ENCODE results near the gene THSD4.

THSD4 gene

GRCh38 chr15:71678605-71679004 is 563.3 kb downstream of the THSD4 start:
- DNase-seq, result no peak

DNA sequence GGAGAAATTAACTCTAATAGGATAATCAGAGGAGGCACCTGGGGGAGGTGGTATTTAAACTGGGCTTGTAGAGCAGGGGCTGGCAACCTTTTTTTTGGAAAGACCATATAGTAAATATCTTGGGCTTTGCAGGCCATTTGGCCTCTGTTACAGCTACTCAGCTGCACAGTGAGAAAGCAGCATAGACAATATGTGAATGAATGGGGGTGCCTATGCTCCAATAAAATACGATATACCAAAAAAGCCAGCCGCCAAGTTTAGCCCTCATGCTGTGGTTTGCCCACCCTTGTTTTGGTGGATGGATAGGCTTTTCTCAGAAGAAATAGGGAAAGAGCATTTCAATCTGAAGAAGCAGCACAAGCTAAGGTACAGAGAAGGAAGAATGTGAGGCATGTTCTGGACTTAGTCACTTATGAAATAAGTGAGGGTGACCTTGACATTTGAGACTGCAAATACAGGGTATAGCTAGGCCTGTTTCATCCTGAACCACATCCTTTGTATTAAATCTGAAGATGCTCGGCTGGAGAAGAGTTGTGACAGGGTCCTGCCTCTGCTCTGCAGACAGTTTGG is 564.0 kb downstream of the THSD4 start:
- DNase-seq, result no peak

DNA sequence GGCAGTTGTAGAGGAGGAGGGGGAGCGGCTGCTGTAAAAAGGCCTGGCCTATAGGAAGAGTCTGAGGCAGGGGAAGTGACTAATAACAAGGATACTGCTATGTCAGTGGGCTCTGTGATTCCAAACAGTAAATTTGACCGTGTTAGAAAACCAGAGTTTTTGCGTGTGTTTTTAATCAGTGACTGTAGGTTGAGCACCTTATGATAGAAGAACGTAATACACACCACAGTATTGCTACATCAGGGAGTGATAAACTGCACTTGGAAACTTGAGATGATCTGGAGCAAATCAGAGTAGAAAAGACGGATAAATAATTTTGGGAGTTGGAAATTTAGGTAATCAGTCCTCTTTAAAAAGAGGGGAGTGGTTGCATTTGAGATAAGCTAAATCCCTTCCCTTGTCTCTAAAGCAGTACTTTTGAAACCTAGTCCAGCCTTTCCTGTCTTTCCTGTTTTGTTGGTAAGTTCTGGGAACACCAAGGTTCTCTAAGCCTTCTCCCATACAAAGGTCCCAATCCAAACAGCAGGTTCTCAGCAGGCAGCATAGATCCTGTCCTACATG is 564.6 kb downstream of the THSD4 start:
- no peak for DNase-seq

- no peak for DNase-seq
Observed at GRCh38 chr15:71682001-71682400, 566.7 kb downstream of the THSD4 start.

GRCh38 chr15:71683411-71684274 is 568.4 kb downstream of the THSD4 start:
- DNase-seq, result no peak

DNA sequence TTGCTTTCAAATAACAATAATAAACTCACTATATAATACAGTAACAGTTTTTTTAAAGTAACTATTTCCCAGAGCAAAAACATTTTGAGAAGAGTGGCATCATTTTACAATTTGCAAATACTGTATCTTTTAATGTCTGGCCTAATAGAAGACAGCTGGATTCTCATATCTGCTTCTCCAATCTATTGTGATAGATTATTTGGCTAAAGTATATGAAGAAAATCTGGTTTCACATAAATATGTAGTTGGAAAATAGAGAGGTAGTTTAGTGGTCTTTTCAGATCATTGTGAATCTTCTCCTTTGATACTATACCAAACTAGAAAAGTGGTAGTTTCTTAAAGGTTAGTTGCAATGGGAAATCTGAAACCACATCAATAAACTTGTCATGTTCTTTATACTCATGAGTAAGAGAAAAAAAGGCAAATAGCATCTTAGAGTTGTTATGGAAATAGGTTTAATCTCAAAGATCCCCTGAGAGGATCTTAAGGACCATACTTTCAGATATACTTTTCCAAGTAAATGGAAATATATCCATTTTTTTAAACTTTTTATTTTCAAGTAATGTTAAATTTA is 570.2 kb downstream of the THSD4 start:
- no peak for DNase-seq

GRCh38 chr15:71686221-71687050 is 571.2 kb downstream of the THSD4 start:
- no peak for DNase-seq

DNA sequence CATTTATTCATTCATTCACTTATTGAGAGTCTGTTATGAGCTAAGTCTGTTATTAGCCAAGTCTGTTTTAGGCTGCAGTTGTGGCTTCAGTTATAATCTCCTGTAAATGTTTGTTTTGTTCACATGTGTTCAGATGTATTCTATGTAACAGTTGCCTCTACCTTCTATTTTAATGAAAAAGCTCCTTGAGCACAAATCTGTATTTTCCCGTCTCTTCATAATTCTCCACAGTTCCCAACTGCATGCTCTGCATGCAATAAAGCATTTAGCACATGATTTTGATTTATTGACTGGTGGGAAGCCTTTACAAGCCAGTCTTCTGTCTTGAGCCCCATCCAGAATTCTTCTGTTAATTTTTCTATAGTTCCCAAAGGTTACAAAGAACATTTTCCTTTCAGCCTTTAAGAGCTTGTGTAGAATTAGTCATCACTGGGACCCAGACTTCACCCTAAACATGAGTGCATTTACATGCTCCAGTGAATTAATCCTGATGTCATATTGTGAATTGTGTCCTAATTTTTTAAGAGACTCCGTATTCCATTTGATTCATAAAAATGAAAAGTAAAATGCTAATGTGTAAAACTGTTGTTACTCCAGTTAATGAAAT is 572.7 kb downstream of the THSD4 start:
- DNase-seq, result no peak

DNA sequence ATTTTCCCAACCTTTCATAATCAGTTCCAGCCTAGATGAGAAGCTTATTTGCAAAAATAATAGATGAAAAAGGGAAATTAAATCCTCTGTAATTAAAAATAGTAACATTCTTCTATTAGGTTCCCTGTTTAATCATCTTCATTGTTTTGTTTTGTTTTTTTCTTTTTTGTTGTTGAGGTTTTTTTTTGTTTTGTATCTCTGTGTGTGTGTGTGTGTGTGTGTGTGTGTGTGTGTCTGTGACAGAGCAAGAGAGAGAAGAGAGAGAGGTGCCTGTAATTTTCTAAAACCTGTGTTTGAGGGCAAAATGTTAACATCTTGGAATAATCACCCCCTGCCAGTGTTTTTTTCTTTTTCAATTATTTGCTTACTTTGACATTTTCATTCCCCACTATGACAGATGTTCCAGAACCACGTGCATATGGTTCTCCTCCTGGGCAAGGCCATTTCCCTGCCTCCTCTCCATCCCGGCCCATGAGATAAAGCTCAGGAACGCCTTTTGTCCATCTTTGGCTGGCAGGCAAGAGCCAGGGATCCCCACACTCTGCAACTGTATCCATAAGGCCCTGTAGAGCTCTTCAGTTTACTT is 573.3 kb downstream of the THSD4 start:
- DNase-seq, result no peak

- no peak for DNase-seq
Observed at GRCh38 chr15:71691081-71691457, 575.8 kb downstream of the THSD4 start.

DNA sequence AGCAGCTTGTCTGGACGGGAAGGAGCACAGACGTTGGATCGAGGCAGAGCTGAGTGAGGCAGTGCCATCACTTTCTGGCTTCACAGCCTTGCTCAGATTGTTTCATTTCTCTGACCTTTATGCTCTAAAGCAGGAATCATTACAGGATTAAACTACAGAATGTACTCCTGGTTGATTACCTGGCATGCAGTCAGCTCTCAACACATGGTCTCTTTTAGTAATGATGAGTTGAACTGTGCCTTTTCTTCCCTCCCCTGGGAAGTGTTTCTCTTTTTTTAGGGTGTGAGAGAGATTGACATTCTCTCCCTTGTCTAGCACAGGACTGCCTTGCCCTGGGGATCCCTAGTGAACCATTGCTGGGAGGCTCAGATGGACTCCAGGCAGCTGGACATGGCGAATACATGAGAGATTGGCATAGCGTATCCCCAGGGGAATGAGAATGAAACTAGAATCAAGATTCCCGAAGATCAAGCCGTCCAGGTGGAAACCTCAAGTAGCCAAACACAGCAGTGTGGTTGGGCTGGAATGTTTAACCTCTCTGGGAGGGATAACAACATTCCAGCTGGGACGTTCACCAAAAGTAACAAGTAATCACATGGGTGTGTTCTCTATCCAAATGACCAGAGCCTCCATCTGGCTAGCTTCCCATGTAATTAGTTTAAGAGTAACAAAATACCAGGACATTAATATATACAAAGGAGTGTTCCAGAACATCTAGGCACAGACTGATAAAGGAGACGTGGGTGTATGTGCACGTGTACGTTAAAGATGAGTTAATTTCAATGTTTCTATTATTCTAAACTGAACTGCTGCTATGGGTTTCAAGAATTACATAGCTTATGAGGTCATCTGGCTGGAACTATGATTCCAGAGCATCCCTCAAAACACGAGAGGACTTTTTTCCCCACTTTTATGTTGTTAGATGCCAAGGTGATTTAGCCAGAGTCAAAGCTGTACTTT is 576.5 kb downstream of the THSD4 start:
- DNase-seq, result no peak

DNA sequence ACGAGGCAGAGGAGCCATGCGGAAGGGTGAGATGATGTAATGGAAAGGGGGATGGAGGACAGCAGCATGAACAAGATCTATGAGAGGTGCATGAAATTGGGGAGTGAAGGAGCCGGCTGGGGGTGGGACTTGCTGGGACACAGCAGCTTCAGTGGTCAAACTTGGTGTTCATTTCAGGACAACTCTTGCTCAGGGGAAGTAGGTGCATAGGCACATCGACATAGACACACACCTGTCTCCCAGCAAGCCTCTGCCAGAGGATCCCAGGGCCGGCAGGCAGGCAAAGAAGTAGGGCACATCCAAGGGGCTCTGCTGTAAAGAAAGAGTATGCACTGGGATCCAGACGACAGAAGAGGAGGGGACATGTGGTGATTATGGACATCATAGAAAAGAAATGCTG is 582.0 kb downstream of the THSD4 start:
- DNase-seq, result no peak

- DNase-seq, result no peak
Observed at GRCh38 chr15:71698030-71698429, 582.8 kb downstream of the THSD4 start.

GRCh38 chr15:71698742-71699141 is 583.5 kb downstream of the THSD4 start:
- no peak for DNase-seq

DNA sequence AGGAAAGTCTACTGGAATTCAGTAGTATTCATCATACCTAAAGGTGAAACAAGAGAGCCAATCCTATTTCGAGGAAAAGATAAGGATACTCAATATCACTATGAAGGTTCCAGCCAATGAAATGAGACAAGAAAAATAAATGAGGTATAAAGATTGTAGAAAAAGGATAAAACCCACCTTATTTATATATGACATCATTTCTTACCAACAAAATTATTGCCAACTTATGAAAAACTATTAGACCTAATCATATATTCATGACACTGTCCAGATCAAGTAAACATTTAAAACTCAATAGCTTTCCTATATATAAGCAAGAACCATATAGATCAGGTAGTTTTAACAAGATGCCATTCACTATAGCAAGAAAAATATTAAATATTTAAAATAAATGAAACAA is 584.7 kb downstream of the THSD4 start:
- DNase-seq, result no peak

DNA sequence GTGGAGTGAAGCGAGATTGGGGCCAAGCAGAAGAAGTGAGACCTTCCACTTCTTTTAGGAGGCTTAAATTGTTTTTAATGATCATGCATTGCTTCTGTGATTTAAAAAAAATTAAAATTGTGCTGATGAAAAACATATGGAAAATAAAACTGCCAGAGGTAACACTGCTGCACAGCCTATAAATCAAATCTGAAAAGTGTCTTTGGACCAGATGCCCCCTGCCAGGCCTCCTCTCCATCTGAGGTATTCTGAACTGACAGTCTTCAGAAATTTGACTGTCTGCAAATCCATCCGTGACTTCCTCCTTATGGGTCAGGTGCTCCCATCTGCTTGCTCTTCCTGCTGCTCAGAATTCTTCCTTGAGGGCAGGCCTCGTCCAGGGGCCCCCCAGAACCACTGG is 586.5 kb downstream of the THSD4 start:
- DNase-seq, result no peak

DNA sequence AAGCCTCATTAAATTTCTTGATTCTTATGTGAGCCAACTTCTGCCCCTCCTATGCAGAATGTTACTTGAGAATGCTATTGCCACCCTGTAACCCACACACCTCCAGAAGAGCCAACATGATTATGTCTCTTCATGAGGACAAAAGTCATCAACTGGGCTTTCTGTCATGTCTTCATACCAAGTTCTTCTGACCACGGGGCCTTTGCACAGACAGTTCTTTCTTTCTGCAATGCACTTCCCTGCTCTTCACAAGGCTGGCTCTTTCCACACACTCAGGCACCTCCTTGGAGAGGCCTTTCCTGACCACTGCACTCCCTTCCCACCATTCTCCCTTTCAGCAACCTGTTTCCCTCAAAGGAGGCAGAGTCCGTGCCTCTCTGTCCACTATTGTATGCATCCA is 587.2 kb downstream of the THSD4 start:
- DNase-seq, result no peak

- no peak for DNase-seq
Observed at GRCh38 chr15:71705151-71705550, 589.9 kb downstream of the THSD4 start.

DNA sequence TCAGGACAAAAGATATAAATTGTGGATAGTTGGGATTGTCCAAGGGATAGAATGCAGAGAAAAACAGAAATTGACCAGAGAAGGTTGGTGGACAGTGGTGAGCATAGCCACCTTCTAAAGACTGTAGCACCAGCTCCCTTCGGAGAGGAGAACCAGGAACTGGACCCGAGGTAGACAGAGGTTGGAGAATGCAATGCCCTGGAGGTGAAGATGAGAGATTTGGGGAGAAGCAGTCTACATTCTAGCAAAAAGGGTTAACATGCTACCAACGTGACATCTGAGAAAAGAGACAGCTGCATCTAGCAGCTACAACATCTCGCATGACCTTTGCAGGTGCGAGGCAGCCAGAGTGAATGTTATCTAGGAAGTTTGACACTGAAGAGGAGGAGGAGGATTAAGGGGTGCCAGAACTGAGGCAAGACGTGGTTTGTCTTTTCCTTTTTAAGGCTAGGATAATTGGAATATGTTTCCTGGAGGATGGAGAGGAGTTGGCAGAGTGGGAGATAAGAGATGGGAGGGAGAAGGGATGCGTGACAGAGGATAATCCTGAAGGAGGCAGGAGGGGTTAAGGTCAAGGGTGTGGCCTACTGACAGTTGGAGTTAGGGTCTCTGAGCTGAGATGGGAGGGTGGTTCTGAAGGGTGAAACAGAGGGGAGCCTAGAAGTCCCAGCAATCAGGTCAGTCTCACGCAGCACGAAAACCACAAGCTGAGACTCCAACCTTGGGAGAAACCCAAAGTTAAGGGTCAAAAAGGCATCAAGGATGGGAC is 591.4 kb downstream of the THSD4 start:
- DNase-seq, result no peak
